COR-L47 (cell line): ENCODE measurements around the gene CCDC116.
"Not testable (repeated sequence)": the region's sequence is repeated elsewhere in the genome, so short reads cannot be mapped to it uniquely, and the experiment has no call there.

Source experiments
- DNase-seq: peaks from one replicate; lab custom pipeline; 2025; lab: John Stamatoyannopoulos, UW

The CCDC116 gene

GRCh38 chr22:21632237-21632895 is at the start of gene CCDC116:
Gene CCDC116, plus strand, starts transcription at chr22:21632760. Its CDS starts 422 bp downstream, at chr22:21633182.
- DNase-seq = no peak

GRCh38 chr22:21582801-21583740 is 49.5 kb upstream of the CCDC116 start:
- no peak for DNase-seq

GRCh38 chr22:21585389-21585788 is 47.2 kb upstream of the CCDC116 start:
- DNase-seq = no peak

- DNase-seq = no peak
These were observed 44.6 kb upstream of the CCDC116 start for GRCh38 chr22:21587803-21588611.

GRCh38 chr22:21589396-21589795 is 43.2 kb upstream of the CCDC116 start:
- DNase-seq = no peak

GRCh38 chr22:21590809-21591641 is 41.5 kb upstream of the CCDC116 start:
- no peak for DNase-seq

- no peak for DNase-seq
These were observed 40.9 kb upstream of the CCDC116 start for GRCh38 chr22:21591695-21592094.

- no peak for DNase-seq
These were observed 40.1 kb upstream of the CCDC116 start for GRCh38 chr22:21592422-21592821.

- no peak for DNase-seq
These were observed 38.9 kb upstream of the CCDC116 start for GRCh38 chr22:21593406-21594232.

GRCh38 chr22:21594865-21595452 is 37.6 kb upstream of the CCDC116 start:
- no peak for DNase-seq

GRCh38 chr22:21596356-21597135 is 36.0 kb upstream of the CCDC116 start:
- DNase-seq = not testable (repeated sequence)

GRCh38 chr22:21598302-21598701 is 34.3 kb upstream of the CCDC116 start:
- no peak for DNase-seq

- no peak for DNase-seq
These were observed 33.3 kb upstream of the CCDC116 start for GRCh38 chr22:21599053-21599893.

GRCh38 chr22:21602579-21602978 is 30.0 kb upstream of the CCDC116 start:
- DNase-seq = no peak

GRCh38 chr22:21603973-21604372 is 28.6 kb upstream of the CCDC116 start:
- DNase-seq = no peak

GRCh38 chr22:21605887-21606564 is 26.5 kb upstream of the CCDC116 start:
- DNase-seq = no peak

- DNase-seq = no peak
These were observed 25.8 kb upstream of the CCDC116 start for GRCh38 chr22:21606775-21607174.
